MM.1S (cell line): ENCODE data around the gene UBE3A.

Experiments used
- CTCF ChIP-seq: fragments of 300-600 bp; sonication (generic); IDR thresholded peaks from 2 replicates; pipeline ENCODE4 v1.5.1; 2016; ENCODE audit warnings: antibody characterized with exemption, low read length, mixed read lengths
- EZH2 ChIP-seq: fragments of 300-600 bp; sonication (generic); optimal IDR thresholded peaks from 2 replicates; pipeline ENCODE3; 2017; ENCODE audit warnings: low read depth, mild to moderate bottlenecking, antibody characterized with exemption, low read length, mixed read lengths

- TF ChIP-seq CTCF = no peak
- no peak for TF ChIP-seq EZH2
Measured at GRCh38 chr15:25391971-25392721, 46.7 kb downstream of the UBE3A start.
